Measurements from ENCODE around the gene KLK5.

Gene KLK5

GRCh38 chr19:50932018-50932689 lies 20.7 kb downstream of the KLK5 start:
- Histone ChIP-seq H3K27me3 (peaks cover 16% of the 10 kb centered on the region), H3K4me3 (ENCODE audit: low read depth, low read length) (no peak overlapping the region), H3K36me3 (no peaks in the 10 kb centered on the region), H3K4me1 (no peaks in the 10 kb centered on the region), H3K9me3 (no peaks in the 10 kb centered on the region)
- no peak for DNase-seq
- no peak for TF ChIP-seq CTCF (IDR thresholded peaks at IDR 0.05; ENCODE audit: low read depth, low read length)

- Histone ChIP-seq H3K4me1 (no peaks in the 10 kb centered on the region), H3K27me3 (peaks cover 9% of the 10 kb centered on the region), H3K4me3 (ENCODE audit: low read depth, low read length) (no peak overlapping the region), H3K9me3 (no peaks in the 10 kb centered on the region), H3K36me3 (no peaks in the 10 kb centered on the region)
- no peak for TF ChIP-seq CTCF (IDR thresholded peaks at IDR 0.05; ENCODE audit: low read depth, low read length)
- DNase-seq: no peak
Measured at GRCh38 chr19:50931023-50931422, 21.8 kb downstream of the KLK5 start.

- H3K9me3 ChIP-seq: no peaks in the 10 kb centered on the region
- H3K27me3 ChIP-seq: peaks cover 9% of the 10 kb centered on the region
- H3K36me3 ChIP-seq: no peaks in the 10 kb centered on the region
- DNase-seq: no peak
- TF ChIP-seq CTCF (IDR thresholded peaks at IDR 0.05; ENCODE audit: low read depth, low read length): no peak
- no peaks in the 10 kb centered on the region for H3K4me1 ChIP-seq
- H3K4me3 ChIP-seq (ENCODE audit: low read depth, low read length): no peak overlapping the region
Measured at GRCh38 chr19:50928831-50929230, 24.0 kb downstream of the KLK5 start.

GRCh38 chr19:50926144-50926543 lies 26.7 kb downstream of the KLK5 start:
- no peak overlapping the region for H3K4me3 ChIP-seq (ENCODE audit: low read depth, low read length)
- H3K27me3 ChIP-seq: peaks cover 4% of the 10 kb centered on the region
- H3K36me3 ChIP-seq: no peaks in the 10 kb centered on the region
- H3K9me3 ChIP-seq: no peaks in the 10 kb centered on the region
- DNase-seq: no peak
- H3K4me1 ChIP-seq: no peaks in the 10 kb centered on the region; the same call in 1 of the 2 replicates
- TF ChIP-seq CTCF (IDR thresholded peaks at IDR 0.05; ENCODE audit: low read depth, low read length): no peak

DNA sequence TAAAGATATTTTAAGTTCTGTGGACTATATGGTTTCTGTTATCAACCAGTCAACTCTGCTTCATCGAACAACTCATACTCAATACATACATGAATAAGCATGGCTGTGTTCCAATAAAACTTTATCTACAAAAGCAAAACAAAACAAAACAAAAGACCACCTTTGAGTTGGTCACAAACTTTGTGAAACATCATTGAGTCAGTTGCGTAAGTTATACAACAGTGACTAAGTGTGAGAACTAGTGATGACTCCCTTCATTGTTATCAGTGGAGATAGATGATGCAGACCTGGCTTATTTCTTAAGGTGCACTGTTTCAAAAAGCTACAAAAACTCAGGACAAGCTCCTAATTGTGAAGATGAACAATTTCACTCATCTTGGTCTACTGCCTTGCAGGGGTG lies 27.1 kb downstream of the KLK5 start:
- TF ChIP-seq CTCF (IDR thresholded peaks at IDR 0.05; ENCODE audit: low read depth, low read length): no peak
- DNase-seq: no peak
- Histone ChIP-seq H3K4me3 (ENCODE audit: low read depth, low read length) (no peak overlapping the region), H3K36me3 (no peaks in the 10 kb centered on the region), H3K9me3 (no peaks in the 10 kb centered on the region), H3K27me3 (peaks cover 4% of the 10 kb centered on the region), H3K4me1 (no peaks in the 10 kb centered on the region; the same call in 1 of the 2 replicates)

- TF ChIP-seq CTCF (IDR thresholded peaks at IDR 0.05; ENCODE audit: low read depth, low read length): no peak
- Histone ChIP-seq H3K36me3 (no peaks in the 10 kb centered on the region), H3K9me3 (no peaks in the 10 kb centered on the region), H3K4me1 (no peaks in the 10 kb centered on the region; the same call in 1 of the 2 replicates), H3K27me3 (peaks cover 4% of the 10 kb centered on the region), H3K4me3 (ENCODE audit: low read depth, low read length) (no peak overlapping the region)
- no peak for DNase-seq
Measured at GRCh38 chr19:50924586-50924985, 28.3 kb downstream of the KLK5 start.
